Measurements from ENCODE around the gene FLNB.

DNA sequence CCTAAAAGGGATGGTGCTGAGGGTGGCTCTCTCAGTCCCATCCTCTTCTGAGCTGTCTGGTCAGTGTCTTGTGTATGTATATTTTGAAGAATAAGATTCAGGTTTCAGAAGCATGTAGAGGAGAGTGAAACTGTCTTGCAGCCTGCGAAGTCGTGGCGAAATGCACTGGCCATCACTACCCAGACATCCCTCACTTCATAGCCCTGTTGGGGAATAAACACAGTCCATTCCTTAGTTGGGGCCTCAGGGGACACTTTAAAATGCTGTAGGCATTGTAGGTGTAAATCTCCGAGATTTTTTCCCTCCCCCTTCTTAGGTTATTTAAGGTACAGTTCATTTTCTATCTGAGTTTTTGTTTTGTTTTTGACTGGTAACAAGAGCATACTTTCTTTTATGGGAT, 108.8 kb downstream of the FLNB start:
- TF ChIP-seq, protein P1, sequence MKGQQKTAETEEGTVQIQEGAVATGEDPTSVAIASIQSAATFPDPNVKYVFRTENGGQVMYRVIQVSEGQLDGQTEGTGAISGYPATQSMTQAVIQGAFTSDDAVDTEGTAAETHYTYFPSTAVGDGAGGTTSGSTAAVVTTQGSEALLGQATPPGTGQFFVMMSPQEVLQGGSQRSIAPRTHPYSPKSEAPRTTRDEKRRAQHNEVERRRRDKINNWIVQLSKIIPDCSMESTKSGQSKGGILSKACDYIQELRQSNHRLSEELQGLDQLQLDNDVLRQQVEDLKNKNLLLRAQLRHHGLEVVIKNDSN (IDR thresholded peaks at IDR 0.05), result no peak
- TF ChIP-seq ZBTB7A (IDR thresholded peaks at IDR 0.05; ENCODE audit: low read depth), result no peak
- TF ChIP-seq, protein P2, sequence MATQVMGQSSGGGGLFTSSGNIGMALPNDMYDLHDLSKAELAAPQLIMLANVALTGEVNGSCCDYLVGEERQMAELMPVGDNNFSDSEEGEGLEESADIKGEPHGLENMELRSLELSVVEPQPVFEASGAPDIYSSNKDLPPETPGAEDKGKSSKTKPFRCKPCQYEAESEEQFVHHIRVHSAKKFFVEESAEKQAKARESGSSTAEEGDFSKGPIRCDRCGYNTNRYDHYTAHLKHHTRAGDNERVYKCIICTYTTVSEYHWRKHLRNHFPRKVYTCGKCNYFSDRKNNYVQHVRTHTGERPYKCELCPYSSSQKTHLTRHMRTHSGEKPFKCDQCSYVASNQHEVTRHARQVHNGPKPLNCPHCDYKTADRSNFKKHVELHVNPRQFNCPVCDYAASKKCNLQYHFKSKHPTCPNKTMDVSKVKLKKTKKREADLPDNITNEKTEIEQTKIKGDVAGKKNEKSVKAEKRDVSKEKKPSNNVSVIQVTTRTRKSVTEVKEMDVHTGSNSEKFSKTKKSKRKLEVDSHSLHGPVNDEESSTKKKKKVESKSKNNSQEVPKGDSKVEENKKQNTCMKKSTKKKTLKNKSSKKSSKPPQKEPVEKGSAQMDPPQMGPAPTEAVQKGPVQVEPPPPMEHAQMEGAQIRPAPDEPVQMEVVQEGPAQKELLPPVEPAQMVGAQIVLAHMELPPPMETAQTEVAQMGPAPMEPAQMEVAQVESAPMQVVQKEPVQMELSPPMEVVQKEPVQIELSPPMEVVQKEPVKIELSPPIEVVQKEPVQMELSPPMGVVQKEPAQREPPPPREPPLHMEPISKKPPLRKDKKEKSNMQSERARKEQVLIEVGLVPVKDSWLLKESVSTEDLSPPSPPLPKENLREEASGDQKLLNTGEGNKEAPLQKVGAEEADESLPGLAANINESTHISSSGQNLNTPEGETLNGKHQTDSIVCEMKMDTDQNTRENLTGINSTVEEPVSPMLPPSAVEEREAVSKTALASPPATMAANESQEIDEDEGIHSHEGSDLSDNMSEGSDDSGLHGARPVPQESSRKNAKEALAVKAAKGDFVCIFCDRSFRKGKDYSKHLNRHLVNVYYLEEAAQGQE (IDR thresholded peaks at IDR 0.05; ENCODE audit: low read depth), result no peak
- no peak for TF ChIP-seq TEAD4 (IDR thresholded peaks at IDR 0.05)
- no peak for TF ChIP-seq EGR1 (IDR thresholded peaks at IDR 0.05)
- TF ChIP-seq, protein P3, sequence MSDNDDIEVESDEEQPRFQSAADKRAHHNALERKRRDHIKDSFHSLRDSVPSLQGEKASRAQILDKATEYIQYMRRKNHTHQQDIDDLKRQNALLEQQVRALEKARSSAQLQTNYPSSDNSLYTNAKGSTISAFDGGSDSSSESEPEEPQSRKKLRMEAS (IDR thresholded peaks at IDR 0.05), result no peak
- TF ChIP-seq EP300 (IDR thresholded peaks at IDR 0.05; ENCODE audit: borderline replicate concordance), result no peak

Measured in Ishikawa (cell line).